GM10266 (cell line): ENCODE results near the gene RAB7B.
"Not testable (repeated sequence)": the region's sequence is repeated elsewhere in the genome, so short reads cannot be mapped to it uniquely, and the experiment has no call there.

Experiments used
- DNase-seq: peaks from one replicate; pipeline ENCODE4 v3.0.0; 2012; ENCODE audit errors: extremely low spot score
- TF ChIP-seq, protein P1 (sequence below): IDR thresholded peaks from 2 replicates; pipeline ENCODE4 v1.5.1; 2012; ENCODE audit warnings: mild to moderate bottlenecking, low read depth; ENCODE audit not compliant: control insufficient read depth, insufficient read depth; ENCODE audit errors: missing control alignments

Gene RAB7B, protein sequence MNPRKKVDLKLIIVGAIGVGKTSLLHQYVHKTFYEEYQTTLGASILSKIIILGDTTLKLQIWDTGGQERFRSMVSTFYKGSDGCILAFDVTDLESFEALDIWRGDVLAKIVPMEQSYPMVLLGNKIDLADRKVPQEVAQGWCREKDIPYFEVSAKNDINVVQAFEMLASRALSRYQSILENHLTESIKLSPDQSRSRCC

GRCh38 chr1:206002871-206003801, at the start of gene RAB7B:
RAB7B (minus strand) TSS chr1:206003395; CDS start chr1:205994135, 9,260 bp downstream.
- DNase-seq: no peak
- TF ChIP-seq, protein P1, sequence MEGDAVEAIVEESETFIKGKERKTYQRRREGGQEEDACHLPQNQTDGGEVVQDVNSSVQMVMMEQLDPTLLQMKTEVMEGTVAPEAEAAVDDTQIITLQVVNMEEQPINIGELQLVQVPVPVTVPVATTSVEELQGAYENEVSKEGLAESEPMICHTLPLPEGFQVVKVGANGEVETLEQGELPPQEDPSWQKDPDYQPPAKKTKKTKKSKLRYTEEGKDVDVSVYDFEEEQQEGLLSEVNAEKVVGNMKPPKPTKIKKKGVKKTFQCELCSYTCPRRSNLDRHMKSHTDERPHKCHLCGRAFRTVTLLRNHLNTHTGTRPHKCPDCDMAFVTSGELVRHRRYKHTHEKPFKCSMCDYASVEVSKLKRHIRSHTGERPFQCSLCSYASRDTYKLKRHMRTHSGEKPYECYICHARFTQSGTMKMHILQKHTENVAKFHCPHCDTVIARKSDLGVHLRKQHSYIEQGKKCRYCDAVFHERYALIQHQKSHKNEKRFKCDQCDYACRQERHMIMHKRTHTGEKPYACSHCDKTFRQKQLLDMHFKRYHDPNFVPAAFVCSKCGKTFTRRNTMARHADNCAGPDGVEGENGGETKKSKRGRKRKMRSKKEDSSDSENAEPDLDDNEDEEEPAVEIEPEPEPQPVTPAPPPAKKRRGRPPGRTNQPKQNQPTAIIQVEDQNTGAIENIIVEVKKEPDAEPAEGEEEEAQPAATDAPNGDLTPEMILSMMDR: no peak

DNA sequence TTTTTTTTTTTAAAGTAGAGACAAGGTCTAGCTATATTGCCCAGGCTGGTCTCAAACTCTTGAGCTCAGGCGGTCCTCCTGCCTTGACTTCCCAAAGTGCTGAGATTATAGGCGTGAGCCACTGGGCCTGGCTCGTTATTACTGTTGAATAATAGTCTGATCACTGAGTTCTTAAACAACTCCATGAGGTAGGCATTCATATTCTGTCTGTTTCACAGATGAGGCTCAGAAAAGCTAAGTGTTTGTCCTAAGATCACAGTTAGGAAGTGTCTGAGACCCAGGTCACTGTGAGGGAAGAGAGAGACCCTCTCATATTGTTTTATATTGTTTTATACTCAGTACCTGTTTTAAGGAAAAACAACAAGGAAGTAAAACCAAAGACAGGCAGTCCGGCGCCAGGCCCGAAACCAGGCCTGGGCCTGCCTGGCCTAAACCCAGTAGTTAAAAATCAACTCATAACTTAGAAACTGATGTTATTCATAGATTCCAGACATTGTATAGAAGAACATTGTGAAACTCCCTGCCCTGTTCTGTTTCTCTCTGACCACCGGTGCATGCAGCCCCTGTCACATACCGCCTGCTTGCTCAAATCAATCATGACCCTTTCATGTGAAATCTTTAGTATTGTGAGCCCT, 49.2 kb upstream of the RAB7B start:
- DNase-seq: not testable (repeated sequence)

GRCh38 chr1:206050655-206051235, 47.5 kb upstream of the RAB7B start:
- peak; percentile 47 for DNase-seq
- TF ChIP-seq, protein P1: no peak

DNA sequence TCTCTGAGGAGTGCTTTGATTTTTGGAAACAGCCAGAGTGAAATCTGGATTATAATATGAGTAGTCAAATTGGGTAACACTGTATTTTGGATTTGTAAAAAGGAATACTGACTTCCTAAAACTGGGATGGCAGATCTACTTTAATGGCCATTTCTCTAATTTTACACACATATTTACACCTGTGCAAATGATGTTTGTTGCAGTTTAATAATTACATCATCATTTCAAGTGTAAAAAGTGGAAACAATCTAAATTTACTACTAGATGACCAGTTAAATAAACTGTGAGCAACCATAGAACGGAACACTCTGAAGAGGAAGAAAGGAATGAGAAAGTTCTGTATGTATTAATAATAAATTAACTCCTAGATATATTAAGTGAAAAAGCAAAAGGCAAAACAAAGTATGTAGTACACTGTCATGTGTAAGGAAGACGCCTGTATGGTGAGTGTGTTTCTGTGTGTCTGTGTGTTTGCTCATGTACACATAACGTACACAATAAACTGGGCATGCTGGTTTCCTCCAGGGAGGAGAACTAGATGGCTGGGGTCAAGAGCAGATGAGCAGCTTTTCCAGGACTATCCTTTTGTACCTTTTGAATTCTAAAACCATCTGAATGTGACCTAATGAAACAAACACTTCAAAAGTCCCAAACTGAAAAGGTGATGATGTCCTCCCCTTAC, 46.9 kb upstream of the RAB7B start:
- TF ChIP-seq, protein P1: no peak
- DNase-seq: no peak

- no peak for DNase-seq
- TF ChIP-seq, protein P1: no peak
Observed at GRCh38 chr1:206049293-206049692, 46.1 kb upstream of the RAB7B start.

- DNase-seq: no peak
- TF ChIP-seq, protein P1: no peak
Observed at GRCh38 chr1:206048582-206048981, 45.4 kb upstream of the RAB7B start.

DNA sequence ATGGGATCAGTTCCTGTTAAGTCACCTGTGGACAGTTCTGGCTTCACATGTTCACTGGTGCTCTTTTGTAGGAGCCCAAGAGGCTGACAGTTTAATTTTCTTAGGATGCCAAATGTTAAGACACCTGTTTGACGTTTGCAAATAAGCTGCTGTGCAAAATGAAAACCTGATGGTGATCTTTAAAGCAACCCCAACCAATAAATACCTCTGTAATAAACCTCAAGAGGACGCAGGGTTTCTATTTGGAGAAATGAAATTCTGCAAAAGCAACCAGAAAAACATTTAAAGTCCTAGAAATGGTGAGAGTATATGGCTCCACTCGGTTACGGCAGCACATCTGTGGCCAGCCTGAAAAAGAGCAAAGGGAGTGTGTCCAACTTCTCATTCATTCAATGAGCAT, 44.1 kb upstream of the RAB7B start:
- TF ChIP-seq, protein P1: no peak
- DNase-seq: no peak
